ENCODE measurements around the gene TLCD4. TPM values are rescaled to one million over a fixed set of nuclear protein-coding genes. Genes with fewer than 3 reads are reported as not detected.

Gene TLCD4
- total and polyA plus RNA-seq, 2 of the 8 experiments (the other 6 are each of a cell fraction or from before 2014, with no cell fraction given) = 0.79 to 4.2 TPM

DNA sequence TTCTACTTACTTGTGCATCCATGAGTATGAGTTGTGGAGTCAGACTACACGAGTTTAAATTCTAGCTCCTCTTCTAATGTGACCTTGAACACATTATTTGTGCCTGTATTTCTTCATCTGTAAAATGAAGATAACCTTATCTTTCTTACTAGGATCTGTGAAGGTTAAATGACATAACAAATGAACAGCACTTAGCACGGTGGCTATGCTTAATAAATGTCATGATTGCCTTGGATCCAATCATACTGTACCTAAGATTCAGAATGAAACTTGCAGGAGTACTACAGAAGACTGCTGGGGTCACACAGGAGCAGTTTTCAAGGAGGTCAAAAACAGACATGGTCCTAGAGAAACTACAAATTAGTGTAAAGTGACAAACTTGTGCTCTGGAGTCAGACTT, 22.2 kb upstream of the TLCD4 start:
- no peaks in the 10 kb centered on the region for H3K4me1 ChIP-seq (replicated peaks in 1 of 4; ENCODE audit: control insufficient read depth in 3 of 4, insufficient read depth in 4 of 4, low read length in 3 of 4)
- H3K4me3 ChIP-seq (ENCODE audit: extremely low read depth in 1 of 4, insufficient read depth in 2 of 4, low read depth in 3 of 4, low read length in 4 of 4) = no peak overlapping the region
- no peak overlapping the region for H4K91ac ChIP-seq (replicated peaks; ENCODE audit: insufficient read length, low read length)
- H3K9me3 ChIP-seq (ENCODE audit: insufficient read depth in 2 of 2, low read depth in 1 of 2, low read length in 1 of 2) = peaks cover 0 to 2% of the 10 kb centered on the region in 2 experiments; a peak in 1 of 4 replicates
- H2AFZ ChIP-seq (ENCODE audit: low read length) = no peak overlapping the region
- H2BK120ac ChIP-seq (replicated peaks; ENCODE audit: low read depth, low read length) = no peak overlapping the region
- no peaks in the 10 kb centered on the region for H3K79me2 ChIP-seq (ENCODE audit: control insufficient read depth in 1 of 2, insufficient read depth in 2 of 2, low read length in 2 of 2)
- H3K36me3 ChIP-seq (ENCODE audit: control insufficient read depth in 2 of 4, insufficient read depth in 4 of 4, low read length in 3 of 4) = no peaks in the 10 kb centered on the region
- ChIA-PET POLR2A (ENCODE audit: partially characterized antibody) (no interaction called here), CTCF (ENCODE audit: partially characterized antibody) (interaction anchor here (2.3 kb wide), 1 partner anchor 11 kb away, joined by 16 read pairs; no protein-coding TSS in a partner anchor)
- 76% methylated on average over 2 of the region's 2 CpGs; no CpG with 5 or more reads in 1 of the 2 experiments for WGBS, 2 experiments (ENCODE audit: extremely low coverage in 1 of 2, insufficient coverage in 1 of 2, insufficient read length in 1 of 2, insufficient replicate concordance in 2 of 2, low coverage in 1 of 2, low lambda C conversion rate in 2 of 2, missing lambda C conversion rate in 1 of 2)
- H2BK5ac ChIP-seq (ENCODE audit: low read depth, low read length) = no peak overlapping the region
- H3K27me3 ChIP-seq (replicated peaks in 1 of 4; ENCODE audit: control insufficient read depth in 3 of 4, extremely low read depth in 1 of 4, insufficient read depth in 3 of 4, low read length in 3 of 4) = no peaks in the 10 kb centered on the region
- no peak overlapping the region for H3K9ac ChIP-seq (replicated peaks in 1 of 4; ENCODE audit: extremely low read depth in 1 of 4, low read depth in 3 of 4, low read length in 3 of 4)
- no peak overlapping the region for H3K18ac ChIP-seq (ENCODE audit: extremely low read depth, low read length)
- H4K20me1 ChIP-seq (replicated peaks in 1 of 2; ENCODE audit: control insufficient read depth in 1 of 2, insufficient read depth in 2 of 2, low read length in 2 of 2) = no peaks in the 10 kb centered on the region
- H3K4me2 ChIP-seq (ENCODE audit: insufficient read depth in 1 of 2, low read depth in 2 of 2, low read length in 2 of 2) = no peak overlapping the region
- H3K27ac ChIP-seq (ENCODE audit: low read depth, low read length) = no peak overlapping the region
- no peak overlapping the region for H3K23ac ChIP-seq (ENCODE audit: insufficient read length)
- DNase-seq (ENCODE audit: low read depth in 1 of 2, low spot score in 2 of 2) = no peak
- H3K14ac ChIP-seq (ENCODE audit: insufficient read length) = no peak overlapping the region
- no peak for FAIRE-seq
- H4K8ac ChIP-seq (ENCODE audit: extremely low read depth, insufficient read depth, low read length) = no peak overlapping the region
- no peak overlapping the region for H4K5ac ChIP-seq (ENCODE audit: insufficient read length, low read depth, low read length)
- no peak overlapping the region for H2BK15ac ChIP-seq (ENCODE audit: low read length)
- no peak overlapping the region for H3K4ac ChIP-seq (replicated peaks; ENCODE audit: insufficient read length, low read depth, low read length)
- no peak overlapping the region for H2AK5ac ChIP-seq (ENCODE audit: low read depth, low read length)
- H3K56ac ChIP-seq (replicated peaks; ENCODE audit: insufficient read length, low read depth, low read length) = no peak overlapping the region
- no peaks in the 10 kb centered on the region for H3K79me1 ChIP-seq (ENCODE audit: low read depth, low read length)
- no peak overlapping the region for H2BK12ac ChIP-seq (ENCODE audit: low read depth, low read length)
- H2BK20ac ChIP-seq (ENCODE audit: low read length) = no peak overlapping the region
- H3K23me2 ChIP-seq (ENCODE audit: low read depth, low read length) = no peaks in the 10 kb centered on the region
- TF ChIP-seq SP4 (IDR thresholded peaks at IDR 0.05; ENCODE audit: low read length) (no peak), CBX8 (IDR thresholded peaks at IDR 0.05; ENCODE audit: borderline replicate concordance, low read depth, low read length) (no peak), CEBPB (IDR thresholded peaks at IDR 0.05; ENCODE audit: low read depth, low read length) (no peak), EZH2 (IDR thresholded peaks at IDR 0.05; ENCODE audit: low read depth, low read length, severe bottlenecking) (no peak), MAFK (IDR thresholded peaks at IDR 0.05; ENCODE audit: low read depth, low read length) (no peak), JUND (IDR thresholded peaks at IDR 0.05; ENCODE audit: low read length) (no peak), SP1 (IDR thresholded peaks at IDR 0.05; ENCODE audit: low read depth, low read length) (no peak), POU5F1 (IDR thresholded peaks at IDR 0.05; ENCODE audit: low read depth, low read length) (no peak), RNF2 (IDR thresholded peaks at IDR 0.05; ENCODE audit: borderline replicate concordance, low read depth, low read length, missing control alignments, poor library complexity, severe bottlenecking) (no peak), TBP (IDR thresholded peaks at IDR 0.05; ENCODE audit: low read depth, low read length) (no peak), NRF1 (IDR thresholded peaks at IDR 0.05; ENCODE audit: low read depth, low read length) (no peak), CHD1 (IDR thresholded peaks at IDR 0.05; ENCODE audit: low read depth, low read length) (no peak), BCL11A (IDR thresholded peaks at IDR 0.05; ENCODE audit: low read depth in 2 of 2, low read length in 2 of 2) (no peak), CHD2 (IDR thresholded peaks at IDR 0.05; ENCODE audit: low read length) (no peak)
- TF ChIP-seq, protein P1, sequence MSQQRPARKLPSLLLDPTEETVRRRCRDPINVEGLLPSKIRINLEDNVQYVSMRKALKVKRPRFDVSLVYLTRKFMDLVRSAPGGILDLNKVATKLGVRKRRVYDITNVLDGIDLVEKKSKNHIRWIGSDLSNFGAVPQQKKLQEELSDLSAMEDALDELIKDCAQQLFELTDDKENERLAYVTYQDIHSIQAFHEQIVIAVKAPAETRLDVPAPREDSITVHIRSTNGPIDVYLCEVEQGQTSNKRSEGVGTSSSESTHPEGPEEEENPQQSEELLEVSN (IDR thresholded peaks at IDR 0.05) = no peak

Data from H1 (cell line).